ENCODE measurements around the gene ABCA1.

Gene ABCA1

GRCh38 chr9:104826911-104827310, 101.0 kb downstream of the ABCA1 start:
- ATAC-seq (ENCODE audit: insufficient read depth, low read depth) (no peak), DNase-seq (no peak)
- H3K27me3 ChIP-seq (ENCODE audit: insufficient read depth, low read length, poor library complexity) = peaks cover 3% of the 10 kb centered on the region
- no peak overlapping the region for H3K4me3 ChIP-seq (ENCODE audit: low read depth in 1 of 2, low read length in 2 of 2)
- no peaks in the 10 kb centered on the region for H3K4me1 ChIP-seq (ENCODE audit: insufficient read depth, low read length)
- no peak overlapping the region for H3K9ac ChIP-seq (ENCODE audit: low read depth, low read length)
- H3K27ac ChIP-seq (ENCODE audit: low read length) = no peak overlapping the region
- H4K20me1 ChIP-seq (ENCODE audit: insufficient read depth, low read length) = no peaks in the 10 kb centered on the region
- H3K36me3 ChIP-seq (ENCODE audit: insufficient read depth, low read length) = no peaks in the 10 kb centered on the region
- TF ChIP-seq CTCF (IDR thresholded peaks at IDR 0.05; ENCODE audit: borderline replicate concordance, extremely low read depth, low read length, poor library complexity, severe bottlenecking) (no peak), EZH2 (IDR thresholded peaks at IDR 0.05; ENCODE audit: borderline replicate concordance, low read depth, low read length, severe bottlenecking) (no peak)
- no peaks in the 10 kb centered on the region for H3K79me2 ChIP-seq (ENCODE audit: insufficient read depth, low read length)
- no peak overlapping the region for H3K4me2 ChIP-seq (ENCODE audit: insufficient read depth, low read length)
- no peaks in the 10 kb centered on the region for H3K9me3 ChIP-seq (ENCODE audit: insufficient read depth, low read length, severe bottlenecking)
- H2AFZ ChIP-seq (ENCODE audit: low read depth, low read length) = no peak overlapping the region

DNA sequence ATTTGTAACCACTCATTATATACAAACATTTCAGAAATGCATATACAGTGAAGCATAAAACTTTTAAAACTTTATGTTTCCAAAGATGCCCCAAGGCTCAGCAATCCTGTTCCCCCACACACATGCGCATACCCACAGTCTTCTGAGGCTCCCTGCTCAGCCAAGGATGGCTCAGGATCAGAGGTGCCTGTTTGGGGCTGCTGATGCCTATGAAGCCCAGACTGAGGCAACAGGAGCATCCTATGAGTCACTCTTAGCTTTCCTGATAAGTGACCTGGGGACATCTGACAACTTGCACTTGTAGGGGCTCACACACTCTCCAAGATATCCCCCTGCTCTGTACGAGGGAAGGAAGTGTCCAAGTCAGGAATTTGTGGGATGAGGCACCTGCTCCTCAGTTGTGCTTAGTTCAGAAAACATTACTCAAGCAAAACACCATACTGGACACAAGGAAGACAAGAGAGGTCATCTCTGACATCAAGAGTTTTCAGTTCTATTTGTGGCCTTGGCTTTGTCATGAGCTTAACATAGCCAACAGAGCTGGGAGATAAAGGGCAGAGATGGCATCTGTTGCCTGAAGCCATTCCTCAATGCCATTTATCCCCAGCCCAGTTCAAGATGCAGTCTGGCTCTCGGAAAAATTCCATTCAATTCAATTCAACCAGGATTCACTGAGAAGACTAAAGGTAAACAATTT, 101.7 kb downstream of the ABCA1 start:
- TF ChIP-seq CTCF (IDR thresholded peaks at IDR 0.05; ENCODE audit: borderline replicate concordance, extremely low read depth, low read length, poor library complexity, severe bottlenecking) = no peak
- no peak for TF ChIP-seq EZH2 (IDR thresholded peaks at IDR 0.05; ENCODE audit: borderline replicate concordance, low read depth, low read length, severe bottlenecking)
- no peak for DNase-seq
- Histone ChIP-seq H4K20me1 (ENCODE audit: insufficient read depth, low read length) (no peaks in the 10 kb centered on the region), H2AFZ (ENCODE audit: low read depth, low read length) (no peak overlapping the region), H3K79me2 (ENCODE audit: insufficient read depth, low read length) (no peaks in the 10 kb centered on the region), H3K36me3 (ENCODE audit: insufficient read depth, low read length) (no peaks in the 10 kb centered on the region), H3K4me3 (ENCODE audit: low read depth in 1 of 2, low read length in 2 of 2) (no peak overlapping the region), H3K27ac (ENCODE audit: low read length) (no peak overlapping the region), H3K9ac (ENCODE audit: low read depth, low read length) (no peak overlapping the region), H3K4me1 (ENCODE audit: insufficient read depth, low read length) (no peaks in the 10 kb centered on the region), H3K9me3 (ENCODE audit: insufficient read depth, low read length, severe bottlenecking) (no peaks in the 10 kb centered on the region), H3K4me2 (ENCODE audit: insufficient read depth, low read length) (no peak overlapping the region), H3K27me3 (ENCODE audit: insufficient read depth, low read length, poor library complexity) (peaks cover 3% of the 10 kb centered on the region)
- ATAC-seq (ENCODE audit: insufficient read depth, low read depth) = no peak

DNA sequence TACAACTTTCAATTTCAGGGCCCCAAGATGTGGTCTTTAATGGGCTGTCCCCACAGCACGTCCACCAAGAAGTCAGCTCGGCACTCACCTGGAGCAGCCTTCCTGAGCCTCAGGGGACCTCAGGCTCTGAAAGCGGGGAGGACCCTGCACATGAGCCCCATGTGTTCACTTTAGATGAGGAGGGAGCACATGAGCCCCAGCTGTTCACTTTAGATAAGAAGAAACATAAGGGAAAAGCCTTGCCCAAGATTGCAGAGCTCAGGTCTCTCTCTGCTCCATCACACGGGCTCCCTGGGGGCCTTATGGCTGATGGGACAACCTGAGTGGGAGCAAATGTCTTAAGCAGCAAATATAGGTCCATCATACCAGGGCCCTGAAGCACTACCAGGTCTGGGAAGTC, 107.6 kb downstream of the ABCA1 start:
- H3K4me1 ChIP-seq (ENCODE audit: insufficient read depth, low read length) = no peaks in the 10 kb centered on the region
- no peak for DNase-seq
- no peak overlapping the region for H3K9ac ChIP-seq (ENCODE audit: low read depth, low read length)
- no peaks in the 10 kb centered on the region for H3K79me2 ChIP-seq (ENCODE audit: insufficient read depth, low read length)
- no peak overlapping the region for H3K4me2 ChIP-seq (ENCODE audit: insufficient read depth, low read length)
- no peaks in the 10 kb centered on the region for H4K20me1 ChIP-seq (ENCODE audit: insufficient read depth, low read length)
- TF ChIP-seq CTCF (IDR thresholded peaks at IDR 0.05; ENCODE audit: borderline replicate concordance, extremely low read depth, low read length, poor library complexity, severe bottlenecking) = no peak
- no peak for TF ChIP-seq EZH2 (IDR thresholded peaks at IDR 0.05; ENCODE audit: borderline replicate concordance, low read depth, low read length, severe bottlenecking)
- no peak overlapping the region for H3K4me3 ChIP-seq (ENCODE audit: low read depth in 1 of 2, low read length in 2 of 2)
- no peak for ATAC-seq (ENCODE audit: insufficient read depth, low read depth)
- no peaks in the 10 kb centered on the region for H3K9me3 ChIP-seq (ENCODE audit: insufficient read depth, low read length, severe bottlenecking)
- no peak overlapping the region for H2AFZ ChIP-seq (ENCODE audit: low read depth, low read length)
- H3K36me3 ChIP-seq (ENCODE audit: insufficient read depth, low read length) = no peaks in the 10 kb centered on the region
- no peaks in the 10 kb centered on the region for H3K27me3 ChIP-seq (ENCODE audit: insufficient read depth, low read length, poor library complexity)
- no peak overlapping the region for H3K27ac ChIP-seq (ENCODE audit: low read length)

All from DND-41 (cell line).